Measurements from ENCODE around the gene LRRC37A. TPM values are rescaled to one million over a fixed set of nuclear protein-coding genes. Genes with fewer than 3 reads are reported as not detected.
"Not testable (repeated sequence)": the region's sequence is repeated elsewhere in the genome, so short reads cannot be mapped to it uniquely, and the experiment has no call there.

Gene LRRC37A
- polyA plus RNA-seq, 4 donors: 0.27 to 5.9 (median 1.5) TPM

GRCh38 chr17:46373418-46373817 is 78.5 kb downstream of the LRRC37A start:
- H3K4me3 ChIP-seq (ENCODE audit: low read depth in 1 of 3, low read length in 3 of 3); H3K36me3 ChIP-seq (ENCODE audit: control insufficient read depth in 3 of 3, insufficient read depth in 2 of 3, low read depth in 1 of 3, low read length in 3 of 3); H3K27me3 ChIP-seq (ENCODE audit: control insufficient read depth in 3 of 3, insufficient read depth in 3 of 3, low read length in 3 of 3); H3K27ac ChIP-seq (ENCODE audit: low read depth in 1 of 3, low read length in 2 of 3); FAIRE-seq; H3K4me1 ChIP-seq (ENCODE audit: control insufficient read depth in 3 of 3, insufficient read depth in 2 of 3, low read depth in 1 of 3, low read length in 2 of 3); H3K9me3 ChIP-seq (ENCODE audit: control insufficient read depth in 2 of 2, insufficient read depth in 1 of 2, low read depth in 1 of 2, low read length in 1 of 2); DNase-seq: not testable (repeated sequence)
- WGBS, 3 donors: no CpG with 5 or more reads among the region's 7 CpGs

GRCh38 chr17:46383118-46383517 is 88.2 kb downstream of the LRRC37A start:
- not testable (repeated sequence) for H3K36me3 ChIP-seq (ENCODE audit: control insufficient read depth in 3 of 3, insufficient read depth in 2 of 3, low read depth in 1 of 3, low read length in 3 of 3); H3K4me1 ChIP-seq (ENCODE audit: control insufficient read depth in 3 of 3, insufficient read depth in 2 of 3, low read depth in 1 of 3, low read length in 2 of 3); H3K9me3 ChIP-seq (ENCODE audit: control insufficient read depth in 2 of 2, insufficient read depth in 1 of 2, low read depth in 1 of 2, low read length in 1 of 2); H3K27me3 ChIP-seq (ENCODE audit: control insufficient read depth in 3 of 3, insufficient read depth in 3 of 3, low read length in 3 of 3); FAIRE-seq; H3K27ac ChIP-seq (ENCODE audit: low read depth in 1 of 3, low read length in 2 of 3); H3K4me3 ChIP-seq (ENCODE audit: low read depth in 1 of 3, low read length in 3 of 3); DNase-seq
- WGBS, 3 donors: 87 to 94% (median 93%) methylated on average over 3 of the region's 4 CpGs

- H3K4me1 ChIP-seq (ENCODE audit: control insufficient read depth in 3 of 3, insufficient read depth in 2 of 3, low read depth in 1 of 3, low read length in 2 of 3); FAIRE-seq; H3K27me3 ChIP-seq (ENCODE audit: control insufficient read depth in 3 of 3, insufficient read depth in 3 of 3, low read length in 3 of 3); DNase-seq; H3K36me3 ChIP-seq (ENCODE audit: control insufficient read depth in 3 of 3, insufficient read depth in 2 of 3, low read depth in 1 of 3, low read length in 3 of 3); H3K27ac ChIP-seq (ENCODE audit: low read depth in 1 of 3, low read length in 2 of 3); H3K4me3 ChIP-seq (ENCODE audit: low read depth in 1 of 3, low read length in 3 of 3); H3K9me3 ChIP-seq (ENCODE audit: control insufficient read depth in 2 of 2, insufficient read depth in 1 of 2, low read depth in 1 of 2, low read length in 1 of 2): not testable (repeated sequence)
Measured at GRCh38 chr17:46385491-46385890, 90.6 kb downstream of the LRRC37A start.

Other genes with a start within 250 kb of the LRRC37A start
- 10 to 100 TPM; 12.7 to 54.0 (median 20.2) TPM for gene KANSL1, start 101.7 kb upstream of the LRRC37A start, polyA plus RNA-seq
- 10 to 100 TPM in 1 of 4 donors, 1 to 10 TPM in 3; 2.7 to 11.8 (median 4.8) TPM for gene ARL17B, start 66.6 kb downstream of the LRRC37A start, polyA plus RNA-seq
- gene LRRC37A2, start 217.3 kb downstream of the LRRC37A start, polyA plus RNA-seq: 10 to 100 TPM in 1 of 4 donors, 1 to 10 TPM in 3; 1.6 to 31.2 (median 3.7) TPM